HG02870 (cell line): ENCODE results near the gene SLC5A10.
"Not testable (repeated sequence)": the region's sequence is repeated elsewhere in the genome, so short reads cannot be mapped to it uniquely, and the experiment has no call there.

Experiments used
- ATAC-seq: cut with Tn5 transposase; IDR thresholded peaks from one replicate; pipeline ENCODE4 v1.9.1; 2021; ENCODE audit warnings: mild to moderate bottlenecking, moderate library complexity; ENCODE audit not compliant: unreplicated experiment

SLC5A10 gene

DNA sequence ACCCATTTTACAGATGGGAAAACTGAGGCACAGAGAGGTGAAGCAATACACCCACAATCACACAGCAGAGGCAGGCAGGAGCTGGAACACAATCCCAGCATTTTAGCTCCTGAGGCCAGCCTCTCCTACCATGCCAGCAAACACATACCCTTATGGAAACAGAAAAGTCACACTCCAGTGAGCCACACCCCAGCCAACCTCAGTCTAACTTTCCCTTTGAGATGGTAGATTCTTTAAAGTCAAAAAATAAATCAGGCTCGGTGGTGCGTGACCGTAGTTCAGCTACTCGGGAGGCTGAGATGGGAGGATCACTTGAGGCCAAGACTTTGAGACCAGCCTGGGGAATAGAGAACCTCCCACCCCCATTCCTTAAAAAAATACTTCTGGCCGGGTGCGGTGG is 84.2 kb downstream of the SLC5A10 start:
- ATAC-seq = not testable (repeated sequence)

DNA sequence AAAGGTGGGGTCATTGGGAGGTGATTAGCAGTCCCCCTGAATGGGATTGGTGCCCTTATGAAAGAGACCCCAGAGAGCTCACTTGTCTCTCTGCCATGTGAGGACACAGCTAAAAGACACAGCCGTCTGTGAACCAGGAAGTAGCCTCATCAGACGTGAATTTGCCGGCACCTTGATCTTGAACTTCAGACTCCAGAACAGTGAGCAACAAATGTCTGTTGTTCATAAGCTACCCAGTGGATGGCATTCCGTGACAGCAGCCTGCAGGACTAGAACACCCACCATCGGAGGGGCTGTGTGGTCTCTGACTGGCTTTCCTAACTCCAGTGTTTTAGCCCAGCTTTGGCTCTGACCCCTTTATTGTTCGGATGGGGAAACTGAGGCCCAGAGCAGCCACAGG is 85.6 kb downstream of the SLC5A10 start:
- not testable (repeated sequence) for ATAC-seq

DNA sequence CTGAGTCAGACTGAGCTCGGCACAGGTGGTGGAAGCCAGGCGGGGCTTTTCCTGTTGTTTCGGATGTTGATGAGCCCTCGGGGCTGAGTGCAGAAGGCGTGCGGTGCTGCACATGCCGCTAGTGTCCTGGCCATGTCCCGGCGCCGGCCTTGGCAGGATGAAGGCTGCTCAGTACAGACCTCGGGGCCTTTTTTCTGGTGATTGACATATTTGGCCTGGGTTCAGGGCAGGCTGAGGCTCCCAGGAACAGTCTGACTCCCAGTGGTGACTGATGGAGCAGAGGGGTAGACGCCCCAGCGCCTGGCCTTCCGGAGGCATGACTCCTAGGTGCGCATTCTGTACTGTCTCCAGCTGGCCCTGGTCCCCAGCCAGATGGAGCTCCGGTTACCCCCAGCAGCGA is 86.0 kb downstream of the SLC5A10 start:
- ATAC-seq = not testable (repeated sequence)

DNA sequence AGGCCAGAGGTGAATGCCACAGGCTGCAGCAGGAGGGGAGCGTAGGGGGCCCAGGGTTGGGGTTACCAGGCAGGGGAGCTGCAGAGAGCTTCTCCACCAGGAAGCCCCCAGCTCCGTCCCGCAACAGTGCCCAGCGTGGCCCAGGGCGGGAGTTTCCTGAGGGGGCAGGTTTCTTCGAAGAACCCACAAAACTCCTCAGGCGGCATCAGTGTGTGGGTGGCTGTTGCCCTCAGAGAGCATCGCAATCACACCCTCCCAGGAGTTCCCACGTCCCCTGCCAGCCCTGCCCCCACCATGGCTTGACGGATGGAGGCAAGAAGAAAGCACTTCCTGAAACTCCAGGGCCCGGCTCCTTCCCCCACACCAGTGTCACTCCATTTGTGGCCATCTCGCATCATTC is 86.8 kb downstream of the SLC5A10 start:
- ATAC-seq = not testable (repeated sequence)

DNA sequence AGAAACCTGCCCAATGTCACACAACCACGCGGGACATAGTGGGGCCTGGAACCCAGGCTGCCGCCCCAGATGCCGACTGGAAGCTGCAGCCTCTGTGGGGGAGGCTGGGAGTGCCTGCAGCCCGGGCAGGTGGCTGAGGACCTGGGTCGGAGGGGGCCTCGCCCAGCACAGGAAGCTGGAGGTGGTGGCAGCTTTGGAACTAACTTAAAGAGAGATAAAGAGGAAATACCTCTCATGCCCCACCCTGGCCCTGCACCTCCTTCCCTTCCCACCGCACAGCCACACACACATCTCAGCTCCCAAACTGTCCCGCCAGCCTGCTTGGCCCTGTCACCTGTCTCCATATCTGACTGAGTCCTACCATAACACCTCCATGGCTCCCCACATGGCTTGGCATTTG is 88.4 kb downstream of the SLC5A10 start:
- not testable (repeated sequence) for ATAC-seq

DNA sequence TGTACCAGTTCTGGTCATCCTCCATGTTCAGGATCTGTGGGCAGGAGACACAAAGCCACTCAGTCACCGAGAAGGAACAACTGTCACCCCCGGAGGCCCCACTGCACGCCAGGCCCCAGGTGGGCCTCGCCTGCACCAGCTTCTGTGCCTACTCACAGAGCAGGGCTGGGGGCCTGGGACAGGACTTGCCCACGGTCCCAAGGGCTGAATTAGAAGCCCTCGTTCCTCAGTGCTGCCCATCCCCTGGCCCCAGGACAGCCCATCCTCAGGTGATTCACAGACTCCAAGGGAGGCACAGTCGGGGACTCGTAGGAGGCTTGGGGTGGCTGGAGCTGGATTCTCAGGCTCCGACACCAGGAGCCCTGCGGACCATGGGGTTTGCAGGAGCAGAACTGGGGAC is 89.9 kb downstream of the SLC5A10 start:
- ATAC-seq = not testable (repeated sequence)

DNA sequence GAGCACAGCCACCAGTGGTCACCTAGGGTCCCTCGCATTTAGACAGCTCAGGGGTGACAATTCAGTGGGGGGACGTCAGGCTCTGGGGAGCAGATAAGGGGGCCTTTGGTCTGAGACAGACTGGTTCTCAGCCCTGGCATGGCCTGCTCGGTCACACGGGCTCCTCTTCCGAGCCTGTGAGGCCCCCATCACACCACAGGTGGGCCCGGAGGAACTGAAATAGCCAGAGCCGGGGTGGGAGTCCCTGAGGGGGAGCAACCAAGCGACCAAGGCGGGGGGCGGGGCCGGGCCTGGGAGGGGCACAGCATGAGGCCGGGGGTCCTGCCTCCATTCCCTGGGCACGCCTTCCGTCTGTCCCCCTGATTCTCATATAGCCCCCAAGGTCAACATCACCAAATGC is 90.4 kb downstream of the SLC5A10 start:
- not testable (repeated sequence) for ATAC-seq

DNA sequence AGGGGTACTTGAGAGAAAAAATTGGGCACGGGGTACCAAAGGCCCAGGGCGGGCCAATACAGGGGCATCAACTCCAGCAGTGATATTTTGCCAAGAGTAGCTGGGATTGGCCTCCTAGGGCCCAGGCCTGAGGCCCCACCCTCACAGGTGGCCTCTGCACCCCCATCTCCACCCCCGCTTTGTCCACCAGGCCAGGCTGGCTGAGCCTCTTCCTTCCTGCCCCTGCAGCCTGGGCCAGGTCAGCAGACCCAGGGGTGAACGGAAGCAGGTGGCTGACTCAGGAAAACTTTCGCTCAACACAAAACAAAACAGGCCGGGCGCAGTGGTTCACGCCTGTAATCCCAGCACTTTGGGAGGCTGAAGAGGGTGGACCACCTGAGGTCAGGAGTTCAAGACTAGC is 91.1 kb downstream of the SLC5A10 start:
- not testable (repeated sequence) for ATAC-seq

DNA sequence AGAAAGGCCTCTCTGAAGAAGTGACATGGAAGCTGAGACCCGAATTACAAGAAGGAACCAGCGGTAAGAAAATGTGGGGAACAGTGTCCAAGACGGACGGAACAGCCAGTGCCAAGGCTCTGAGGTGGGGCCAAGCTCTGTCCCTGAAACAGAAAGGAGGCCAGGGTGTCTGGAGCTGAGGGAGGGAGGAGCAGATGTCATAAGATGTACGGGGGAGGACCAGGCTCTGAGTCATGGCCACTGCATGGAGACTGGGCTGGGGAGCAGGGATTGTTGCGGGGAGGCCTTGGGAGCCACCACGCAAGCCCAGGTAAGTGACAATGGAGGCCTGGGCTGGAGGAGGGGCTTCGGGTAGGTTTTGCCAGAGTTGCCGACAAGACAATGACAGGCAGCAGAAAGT is 92.7 kb downstream of the SLC5A10 start:
- not testable (repeated sequence) for ATAC-seq

DNA sequence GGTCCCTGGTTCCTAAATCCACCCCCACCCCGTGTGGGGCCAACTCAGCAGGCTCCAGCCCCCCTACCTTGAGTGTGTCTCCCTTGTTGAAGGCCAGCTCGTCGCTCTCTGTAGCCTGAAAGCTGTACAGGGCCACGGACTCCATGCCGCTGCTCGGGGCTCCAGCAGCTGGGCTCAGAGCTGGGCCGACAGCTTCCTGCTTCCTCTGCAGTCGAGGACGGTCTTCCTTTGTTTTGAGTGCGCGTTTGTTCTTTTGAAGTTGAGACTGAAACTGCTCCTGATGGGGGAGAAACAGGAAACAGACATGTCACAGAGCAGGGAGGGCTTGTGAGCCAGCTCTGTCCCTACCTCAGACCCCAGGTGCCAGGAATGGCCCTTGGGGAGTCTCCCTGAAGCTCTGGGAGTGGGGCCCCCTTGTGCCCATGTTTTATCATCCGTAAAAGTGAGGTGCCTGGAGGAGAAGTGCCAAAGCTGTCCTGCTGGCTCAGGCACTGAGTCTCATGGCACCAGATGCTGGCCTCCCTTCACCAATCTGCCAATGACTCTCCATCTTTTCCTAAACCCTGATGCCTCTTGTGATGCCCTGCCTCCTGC is 94.9 kb downstream of the SLC5A10 start, which contains the start of gene GRAP:
Gene GRAP (minus strand): TSS at position 176 of the 594 bp plus-strand sequence. CDS start 31 bp downstream, at position 145.
- ATAC-seq = not testable (repeated sequence)

DNA sequence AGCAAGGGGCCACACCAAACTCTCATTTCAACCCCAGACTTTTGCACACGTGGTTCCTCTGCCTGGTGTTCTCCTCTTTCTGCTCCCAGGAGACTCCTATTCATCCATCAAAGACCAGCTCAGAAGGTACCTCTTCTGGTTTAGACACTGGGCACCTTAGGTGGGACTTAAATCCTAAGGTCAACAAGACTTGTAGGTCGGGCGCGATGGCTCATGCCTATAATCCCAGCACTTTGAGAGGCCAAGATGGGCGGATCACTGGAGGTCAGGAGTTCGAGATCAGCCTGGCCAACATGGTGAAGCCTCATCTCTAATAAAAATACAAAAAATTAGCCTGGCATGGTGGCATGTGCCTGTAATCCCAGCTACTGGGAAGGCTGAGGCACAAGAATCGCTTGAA is 95.5 kb downstream of the SLC5A10 start:
- not testable (repeated sequence) for ATAC-seq

DNA sequence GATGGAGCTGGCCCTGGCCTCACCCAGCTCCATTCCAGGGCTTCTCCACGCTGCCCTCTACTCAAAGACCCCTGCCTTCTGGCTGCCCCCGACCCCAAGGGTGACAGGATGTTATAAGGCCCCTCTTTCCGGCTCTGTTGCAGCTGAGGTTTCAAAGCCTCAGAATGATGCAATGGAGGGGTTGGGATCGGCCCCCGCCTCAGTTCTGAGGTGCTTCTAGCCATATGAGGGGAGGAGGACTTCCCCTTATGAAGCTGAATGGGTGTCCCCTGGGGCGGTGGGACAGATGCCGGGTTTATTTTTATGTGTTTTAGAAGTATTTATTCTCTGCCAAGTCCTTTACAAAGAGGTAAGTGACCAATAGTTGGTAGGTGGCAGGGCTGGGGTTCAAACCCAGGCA is 96.9 kb downstream of the SLC5A10 start:
- ATAC-seq = not testable (repeated sequence)

DNA sequence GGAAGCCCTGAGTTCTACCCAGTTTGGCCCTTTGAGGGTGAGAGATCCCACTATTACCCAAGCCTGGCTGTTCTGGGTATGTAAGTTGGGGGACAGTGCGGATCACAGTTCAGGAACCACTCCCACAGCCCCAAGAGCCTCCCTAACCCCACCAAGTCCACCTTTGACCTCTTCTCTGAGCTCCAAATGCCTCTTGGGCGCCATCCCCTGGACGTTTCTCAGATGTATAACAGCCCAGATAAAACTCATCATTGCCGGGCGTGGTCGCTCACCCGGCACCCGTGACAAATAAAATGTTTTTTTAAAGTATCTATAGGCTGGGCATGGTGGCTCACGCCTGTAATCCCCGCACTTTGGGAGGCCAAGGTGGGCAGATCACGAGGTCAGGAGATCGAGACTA is 103.5 kb downstream of the SLC5A10 start:
- not testable (repeated sequence) for ATAC-seq

DNA sequence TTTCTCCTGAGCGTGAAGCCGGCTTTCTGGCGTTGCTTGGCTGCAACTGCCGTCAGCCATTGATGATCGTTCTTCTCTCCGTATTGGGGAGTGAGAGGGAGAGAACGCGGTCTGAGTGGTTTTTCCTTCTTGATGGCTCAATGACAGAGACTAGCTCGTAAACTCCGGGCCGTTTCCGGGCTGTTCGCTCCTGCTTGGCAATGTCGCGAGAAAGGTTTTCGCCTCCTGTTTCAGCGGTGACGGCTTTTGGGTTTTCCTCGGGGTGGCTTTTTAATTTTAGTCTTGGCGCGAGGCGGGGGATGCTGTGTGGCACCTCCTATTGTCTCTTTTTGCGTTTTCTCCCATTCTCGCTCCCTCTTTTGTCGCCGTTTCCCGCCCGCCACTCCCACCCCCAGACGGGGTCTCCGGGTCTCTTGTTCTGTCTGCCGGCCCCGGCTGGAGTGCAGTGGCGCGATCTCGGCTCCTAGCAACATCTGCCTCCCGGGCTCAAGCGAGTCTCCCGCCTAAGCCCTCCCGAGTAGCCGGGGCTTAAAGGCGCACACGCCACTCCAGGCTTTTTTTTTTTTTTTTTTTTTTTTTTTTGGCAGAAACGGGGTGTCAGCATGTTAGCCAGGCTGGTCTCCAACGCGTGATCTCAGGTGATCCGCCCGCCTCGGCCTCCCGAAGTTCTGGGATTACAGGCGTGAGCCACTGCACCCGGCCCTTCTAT is 110.2 kb downstream of the SLC5A10 start:
- ATAC-seq = not testable (repeated sequence)

DNA sequence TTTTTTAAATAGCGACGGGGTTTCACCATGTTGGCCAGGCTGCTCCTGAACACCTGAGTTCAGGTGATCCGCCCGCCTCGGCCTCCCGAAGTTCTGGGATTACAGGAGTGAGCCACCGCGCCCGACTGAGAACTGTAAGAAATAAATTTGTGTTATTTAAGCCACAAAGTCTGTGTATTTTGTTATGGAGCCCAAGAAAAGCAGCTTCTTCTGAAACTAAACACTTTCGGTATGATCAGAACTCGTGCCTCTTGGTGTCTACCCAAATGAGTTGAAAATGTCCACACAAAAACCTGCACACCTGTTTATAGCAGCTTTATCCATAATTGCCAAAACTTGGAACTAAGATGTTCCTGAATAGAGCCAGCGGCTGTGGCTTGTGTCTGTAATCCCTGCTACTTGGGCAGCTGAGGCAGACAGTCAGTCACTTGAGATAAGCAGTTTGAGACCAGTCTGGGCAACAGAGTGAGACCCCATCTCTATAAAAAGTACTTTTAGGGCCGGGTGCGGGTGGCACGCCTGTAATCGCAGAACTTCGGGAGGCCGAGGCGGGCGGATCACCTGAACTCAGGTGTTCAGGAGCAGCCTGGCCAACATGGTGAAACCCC is 110.9 kb downstream of the SLC5A10 start:
- not testable (repeated sequence) for ATAC-seq

DNA sequence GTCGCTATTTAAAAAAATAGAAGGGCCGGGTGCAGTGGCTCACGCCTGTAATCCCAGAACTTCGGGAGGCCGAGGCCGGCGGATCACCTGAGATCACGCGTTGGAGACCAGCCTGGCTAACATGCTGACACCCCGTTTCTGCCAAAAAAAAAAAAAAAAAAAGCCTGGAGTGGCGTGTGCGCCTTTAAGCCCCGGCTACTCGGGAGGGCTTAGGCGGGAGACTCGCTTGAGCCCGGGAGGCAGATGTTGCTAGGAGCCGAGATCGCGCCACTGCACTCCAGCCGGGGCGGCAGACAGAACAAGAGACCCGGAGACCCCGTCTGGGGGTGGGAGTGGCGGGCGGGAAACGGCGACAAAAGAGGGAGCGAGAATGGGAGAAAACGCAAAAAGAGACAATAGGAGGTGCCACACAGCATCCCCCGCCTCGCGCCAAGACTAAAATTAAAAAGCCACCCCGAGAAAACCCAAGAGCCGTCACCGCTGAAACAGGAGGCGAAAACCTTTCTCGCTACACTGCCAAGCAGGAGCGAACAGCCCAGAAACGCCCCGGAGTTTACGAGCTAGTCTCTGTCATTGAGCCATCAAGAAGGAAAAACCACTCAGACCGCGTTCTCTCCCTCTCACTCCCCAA is 111.5 kb downstream of the SLC5A10 start:
- not testable (repeated sequence) for ATAC-seq

DNA sequence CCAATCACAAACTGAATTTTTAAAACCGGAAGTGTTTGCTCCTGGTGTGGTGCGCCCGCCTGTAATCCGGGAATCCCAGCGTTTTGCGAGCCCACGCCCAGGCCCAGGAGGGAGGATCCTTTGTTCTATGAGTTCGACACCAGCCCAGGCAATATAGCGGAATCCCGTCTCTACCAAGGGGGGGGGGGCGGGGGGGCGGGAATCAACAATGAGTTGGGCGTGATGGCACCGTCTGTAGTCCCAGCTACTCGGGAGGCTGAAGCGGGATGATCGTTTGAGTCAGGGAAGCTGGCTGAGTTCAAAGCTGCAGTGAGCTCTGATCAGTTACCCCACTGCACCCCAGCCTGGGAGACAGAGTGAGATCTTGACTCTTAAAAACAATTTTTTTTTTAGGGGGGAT is 112.4 kb downstream of the SLC5A10 start:
- ATAC-seq = not testable (repeated sequence)

DNA sequence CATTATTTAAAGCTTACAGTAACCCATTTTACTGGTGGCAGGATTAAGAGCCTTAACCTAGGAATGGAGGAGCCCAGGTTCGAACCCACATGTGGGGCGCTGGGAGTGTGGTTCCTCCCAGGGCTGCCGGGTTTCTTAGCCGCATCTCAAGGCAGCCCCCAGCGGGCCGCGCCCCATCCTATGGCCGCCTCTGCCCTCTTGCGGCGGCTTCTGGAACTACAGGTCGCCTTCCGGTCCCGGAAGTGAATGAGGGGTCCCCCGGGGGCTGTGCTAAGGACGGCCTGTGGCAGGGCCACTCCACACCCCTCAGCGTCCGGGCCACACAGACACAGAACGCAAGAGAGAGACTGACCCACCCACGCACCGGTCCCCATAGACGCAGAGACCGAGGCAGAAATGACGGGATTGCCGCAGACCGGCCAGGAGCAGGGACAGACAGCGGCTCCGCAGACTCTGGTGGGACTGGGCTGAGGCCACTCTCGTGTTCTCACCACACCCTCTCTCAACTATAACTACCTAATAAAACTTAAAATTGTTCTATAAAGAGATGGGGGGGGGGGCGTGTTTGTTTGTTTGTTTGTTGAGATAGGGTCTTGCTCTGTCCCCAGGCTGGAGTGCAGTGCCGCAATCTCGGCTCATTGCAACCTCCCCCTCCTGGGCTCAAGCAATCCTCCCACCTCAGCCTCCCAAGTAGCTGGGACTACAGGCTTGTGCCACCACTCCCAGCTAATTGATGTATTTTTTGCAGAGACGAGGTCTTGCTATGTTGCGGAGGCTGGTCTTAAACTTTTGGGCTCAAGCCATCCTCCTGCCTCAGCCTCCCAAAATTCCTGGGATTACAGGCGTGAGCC is 118.6 kb downstream of the SLC5A10 start:
- peak; percentile 88 for ATAC-seq
